ENCODE results near the gene PIAS1.

PIAS1 gene

GRCh38 chr15:68062946-68063465, 8.9 kb downstream of the PIAS1 start:
- DNase-seq (ENCODE audit: low spot score), result no peak

GRCh38 chr15:68063606-68064005, 9.5 kb downstream of the PIAS1 start:
- no peak for DNase-seq (ENCODE audit: low spot score)

GRCh38 chr15:68073576-68074288, 19.6 kb downstream of the PIAS1 start:
- no peak for DNase-seq (ENCODE audit: low spot score)

- DNase-seq (ENCODE audit: low spot score), result no peak
Measured at GRCh38 chr15:68075764-68076385, 21.8 kb downstream of the PIAS1 start.

GRCh38 chr15:68078365-68078764, 24.2 kb downstream of the PIAS1 start:
- no peak for DNase-seq (ENCODE audit: low spot score)

GRCh38 chr15:68080334-68080733, 26.2 kb downstream of the PIAS1 start:
- no peak for DNase-seq (ENCODE audit: low spot score)

GRCh38 chr15:68080783-68081182, 26.7 kb downstream of the PIAS1 start:
- no peak for DNase-seq (ENCODE audit: low spot score)

- no peak for DNase-seq (ENCODE audit: low spot score)
Measured at GRCh38 chr15:68081869-68082505, 27.9 kb downstream of the PIAS1 start.

GRCh38 chr15:68082735-68083134, 28.6 kb downstream of the PIAS1 start:
- DNase-seq (ENCODE audit: low spot score), result no peak

GRCh38 chr15:68083463-68083862, 29.3 kb downstream of the PIAS1 start:
- DNase-seq (ENCODE audit: low spot score), result no peak

- no peak for DNase-seq (ENCODE audit: low spot score)
Measured at GRCh38 chr15:68085052-68085451, 30.9 kb downstream of the PIAS1 start.

GRCh38 chr15:68091743-68092142, 37.6 kb downstream of the PIAS1 start:
- no peak for DNase-seq (ENCODE audit: low spot score)

- no peak for DNase-seq (ENCODE audit: low spot score)
Measured at GRCh38 chr15:68096099-68096498, 42.0 kb downstream of the PIAS1 start.

- no peak for DNase-seq (ENCODE audit: low spot score)
Measured at GRCh38 chr15:68097029-68097428, 42.9 kb downstream of the PIAS1 start.

- no peak for DNase-seq (ENCODE audit: low spot score)
Measured at GRCh38 chr15:68098465-68098864, 44.4 kb downstream of the PIAS1 start.

- DNase-seq (ENCODE audit: low spot score), result no peak
Measured at GRCh38 chr15:68100194-68100593, 46.1 kb downstream of the PIAS1 start.

- no peak for DNase-seq (ENCODE audit: low spot score)
Measured at GRCh38 chr15:68103603-68104002, 49.5 kb downstream of the PIAS1 start.

- no peak for DNase-seq (ENCODE audit: low spot score)
Measured at GRCh38 chr15:68106656-68107055, 52.5 kb downstream of the PIAS1 start.

GRCh38 chr15:68107142-68107541, 53.0 kb downstream of the PIAS1 start:
- DNase-seq (ENCODE audit: low spot score), result no peak

GRCh38 chr15:68112706-68113105, 58.6 kb downstream of the PIAS1 start:
- DNase-seq (ENCODE audit: low spot score), result no peak

- DNase-seq (ENCODE audit: low spot score), result no peak
Measured at GRCh38 chr15:68113273-68113672, 59.2 kb downstream of the PIAS1 start.

- no peak for DNase-seq (ENCODE audit: low spot score)
Measured at GRCh38 chr15:68113751-68114150, 59.6 kb downstream of the PIAS1 start.

GRCh38 chr15:68114356-68114755, 60.2 kb downstream of the PIAS1 start:
- peak; percentile 5 for DNase-seq (ENCODE audit: low spot score)
